Middle frontal gyrus (tissue), 1 donor: ENCODE data around the gene C17orf114.

ENCODE experiments used
- DNase-seq: peaks from one replicate; pipeline ENCODE4 v3.0.0-alpha.2; 2015; ENCODE audit warnings: low spot score; ENCODE audit errors: extremely low spot score

C17orf114 gene

DNA sequence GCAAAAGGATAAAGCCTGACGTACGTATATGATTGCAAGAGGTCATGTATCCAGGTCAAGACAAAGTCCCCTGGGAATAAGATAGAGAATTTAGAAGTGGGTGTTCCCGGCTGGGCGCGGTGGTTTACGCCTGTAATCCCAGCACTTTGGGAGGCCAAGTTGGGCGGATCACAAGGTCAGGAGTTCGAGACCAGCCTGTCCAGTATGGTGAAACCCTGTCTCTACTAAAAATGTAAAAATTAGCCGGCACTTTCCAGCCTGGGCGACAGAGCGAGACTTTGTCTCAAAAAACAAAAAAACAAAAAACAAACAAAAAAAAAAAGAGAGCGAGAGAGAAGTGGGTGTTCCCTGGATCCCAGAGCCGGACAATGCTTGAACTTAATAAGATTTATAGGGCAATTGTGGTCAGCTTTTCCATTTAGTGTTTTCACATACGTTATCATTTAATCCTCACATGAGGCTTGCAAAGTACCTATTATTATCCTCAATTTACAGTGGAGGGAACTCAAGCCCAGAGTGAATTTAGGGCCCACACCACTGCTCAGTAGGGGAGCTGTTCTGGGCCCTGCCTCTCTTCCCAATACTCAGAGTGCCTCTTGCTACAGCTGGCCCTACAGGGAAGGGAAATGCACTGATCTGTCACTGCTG is 13.8 kb downstream of the C17orf114 start:
- DNase-seq, result no peak

DNA sequence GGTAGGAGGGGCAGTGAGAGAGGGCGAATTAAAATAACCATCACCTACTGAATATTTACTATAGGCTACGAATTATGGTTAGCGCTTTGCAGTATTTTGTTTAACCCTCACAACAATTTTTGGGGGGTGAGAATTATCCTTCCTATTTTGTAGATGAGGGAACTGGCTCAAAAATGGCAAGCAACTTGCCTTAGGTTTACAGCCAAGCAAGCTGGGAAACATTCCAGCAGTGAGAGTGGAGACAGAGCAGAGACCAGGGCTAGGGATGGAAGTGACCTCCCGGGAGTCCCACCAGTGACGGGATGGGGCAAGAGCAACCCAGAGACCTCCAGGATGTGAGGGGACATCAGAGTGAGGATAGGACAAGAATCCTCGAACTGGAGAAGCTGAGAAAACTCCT is 15.6 kb downstream of the C17orf114 start:
- no peak for DNase-seq

DNA sequence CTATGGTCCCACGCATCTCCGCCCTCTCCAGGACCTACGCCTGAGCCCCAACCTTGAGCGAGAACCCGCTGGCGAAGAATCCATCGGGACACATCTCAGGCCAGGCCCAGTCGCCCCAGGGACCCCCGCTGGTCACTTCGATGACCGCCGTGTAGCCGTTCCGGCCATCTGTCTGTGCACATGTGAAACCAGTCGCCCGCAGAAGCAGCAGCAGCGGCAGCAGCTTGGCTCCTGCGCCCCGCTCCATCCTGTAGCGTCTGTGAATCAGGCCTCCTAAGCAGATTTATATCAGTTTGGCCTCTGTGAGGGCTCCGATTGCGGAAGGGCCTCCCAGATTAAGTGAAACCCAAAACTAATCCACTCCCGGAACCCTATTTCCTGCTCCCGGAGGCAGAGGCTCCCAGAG is 16.0 kb downstream of the C17orf114 start, which contains the start of gene VMO1:
TSS of gene VMO1 (minus strand) at position 259 of the 406 bp plus-strand sequence. CDS start at position 247, 12 bp downstream.
- no peak for DNase-seq

DNA sequence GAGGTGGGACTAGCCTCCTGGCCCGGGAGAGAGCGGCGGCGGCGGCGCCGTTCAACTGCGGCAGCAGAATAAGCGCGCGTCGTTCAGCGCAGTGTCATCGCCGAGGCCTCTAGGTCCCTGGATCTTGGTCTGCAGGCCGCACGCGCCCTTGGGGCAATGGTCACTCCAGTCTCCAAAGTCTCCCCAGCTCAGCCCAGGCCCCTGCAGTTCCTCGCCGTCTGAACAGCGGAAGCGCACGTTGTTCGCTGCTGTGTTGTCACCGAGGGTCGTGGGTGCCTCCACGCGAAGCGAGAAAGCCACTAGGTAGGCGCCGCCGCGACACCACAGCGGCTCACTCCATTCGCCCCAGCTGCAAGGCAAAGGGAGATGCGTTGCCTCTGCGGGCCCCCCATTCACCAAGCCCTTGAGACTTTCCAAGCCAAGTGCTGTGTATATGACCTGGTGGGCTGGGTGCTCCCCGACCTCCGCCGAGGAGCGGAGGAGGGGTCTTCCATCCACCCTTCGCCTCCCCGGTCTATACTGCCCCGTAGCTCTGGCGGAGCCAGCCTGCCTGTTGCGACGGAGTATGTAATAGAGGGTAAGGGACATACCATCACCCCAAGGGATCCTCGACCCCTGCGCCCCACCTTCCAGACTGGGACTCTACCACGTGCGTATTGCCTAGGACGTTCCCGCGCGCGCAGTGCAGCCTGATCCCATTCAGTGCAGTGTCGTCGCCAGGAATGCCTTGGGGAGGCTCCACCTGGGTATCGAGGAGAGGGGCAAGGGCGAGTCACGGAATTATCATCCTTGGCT is 16.6 kb downstream of the C17orf114 start:
- no peak for DNase-seq

DNA sequence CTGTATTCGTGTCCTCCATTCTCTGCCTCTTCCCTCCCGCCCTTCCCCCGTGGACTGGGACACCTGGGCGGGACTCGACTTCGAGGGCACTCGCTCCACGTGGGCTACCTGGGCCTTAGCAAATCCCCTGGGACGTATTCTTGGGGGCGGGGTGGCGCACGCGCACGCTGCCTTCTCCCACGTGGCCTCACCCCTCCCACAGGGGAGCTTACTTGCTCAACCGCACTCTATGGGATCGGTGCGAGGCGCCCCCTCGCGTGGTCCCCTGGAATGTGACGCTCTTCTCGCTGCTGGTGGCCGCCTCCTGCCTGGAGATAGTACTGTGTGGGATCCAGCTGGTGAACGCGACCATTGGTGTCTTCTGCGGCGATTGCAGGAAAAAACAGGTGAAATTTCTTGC is 19.5 kb downstream of the C17orf114 start:
- DNase-seq, result no peak

DNA sequence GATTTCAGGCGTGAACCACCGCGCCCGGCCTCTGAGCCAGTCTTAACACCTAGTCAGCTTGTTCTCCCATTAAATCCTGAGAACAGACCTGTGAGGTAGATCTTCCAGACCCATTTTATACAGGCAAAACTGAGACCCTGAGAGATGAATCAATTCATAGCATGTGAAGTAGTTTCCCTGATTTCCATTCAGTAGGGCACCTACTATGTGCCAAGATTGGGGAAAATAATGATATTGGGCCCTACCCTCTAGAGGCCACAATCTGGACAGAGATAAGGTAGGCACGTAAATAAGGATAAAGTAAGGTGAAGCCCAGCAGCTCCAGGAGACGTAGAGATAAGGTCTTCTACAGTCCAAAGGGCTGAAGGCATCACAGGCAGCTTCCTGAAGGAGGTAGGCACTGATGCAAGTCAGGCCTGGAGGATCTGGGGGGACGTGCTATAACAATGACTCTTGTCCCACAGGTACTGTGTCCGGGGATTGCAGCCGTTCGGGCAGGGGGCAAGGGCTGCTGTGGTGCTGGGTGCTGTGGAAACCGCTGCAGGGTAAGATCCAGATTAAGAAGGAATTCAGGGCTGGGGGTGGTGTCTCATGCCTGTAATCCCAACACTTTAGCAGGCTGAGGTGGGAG is 21.7 kb downstream of the C17orf114 start:
- DNase-seq, result no peak

DNA sequence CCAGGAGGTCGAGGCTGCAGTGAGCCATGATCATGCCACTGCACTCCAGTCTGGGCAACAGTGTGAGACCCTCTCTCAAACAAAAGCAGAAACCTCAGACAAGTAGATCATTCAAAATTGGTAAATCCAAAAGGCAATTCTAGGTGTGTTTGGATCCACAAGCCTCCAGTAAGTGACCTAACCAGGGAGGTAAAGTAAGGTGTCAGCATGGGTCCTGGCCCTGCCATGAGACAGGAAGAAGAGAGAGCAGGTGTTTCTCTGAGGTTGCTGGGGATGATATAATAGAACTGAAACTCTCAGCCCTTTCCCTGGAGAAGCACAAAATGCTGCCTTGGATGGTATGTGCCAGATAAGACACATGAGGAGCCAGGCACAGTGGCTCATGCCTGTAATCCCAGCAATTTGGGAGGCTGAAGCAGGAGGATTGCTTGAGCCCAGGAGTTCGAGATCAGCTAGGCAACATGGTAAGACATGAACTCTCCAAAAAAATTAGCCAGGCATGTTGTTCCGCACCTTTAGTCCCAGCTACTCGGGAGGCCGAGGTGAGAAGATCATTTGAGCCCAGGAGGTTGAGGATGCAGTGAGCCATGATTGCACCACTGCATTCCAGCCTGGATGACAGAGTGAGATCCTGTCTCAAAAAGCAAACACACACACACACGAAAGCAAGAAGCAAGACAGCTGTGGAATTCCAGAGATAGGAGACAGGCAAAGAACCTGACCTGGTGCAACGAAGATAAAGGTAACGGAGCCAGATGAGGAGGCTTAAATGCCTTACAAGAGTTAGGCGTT is 24.0 kb downstream of the C17orf114 start:
- DNase-seq, result no peak

DNA sequence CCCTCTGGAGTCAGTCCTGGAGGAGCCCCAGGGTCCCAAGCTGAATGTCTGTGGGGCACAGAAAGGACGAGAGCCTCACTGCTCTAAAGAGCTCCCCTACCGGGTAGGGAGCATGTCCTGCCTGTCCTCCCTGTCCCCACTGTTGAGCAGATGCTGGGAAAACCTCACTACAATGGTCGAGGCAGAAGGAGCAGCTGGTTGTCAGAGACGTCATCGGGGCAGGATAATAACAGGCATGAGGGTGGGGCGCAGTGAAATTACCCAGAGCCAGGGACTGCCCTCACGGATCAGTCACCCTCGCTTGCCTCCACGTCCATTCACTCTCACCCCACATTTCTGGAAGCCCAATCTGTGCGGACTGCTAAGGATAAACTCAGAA is 29.9 kb downstream of the C17orf114 start:
- DNase-seq, result no peak

DNA sequence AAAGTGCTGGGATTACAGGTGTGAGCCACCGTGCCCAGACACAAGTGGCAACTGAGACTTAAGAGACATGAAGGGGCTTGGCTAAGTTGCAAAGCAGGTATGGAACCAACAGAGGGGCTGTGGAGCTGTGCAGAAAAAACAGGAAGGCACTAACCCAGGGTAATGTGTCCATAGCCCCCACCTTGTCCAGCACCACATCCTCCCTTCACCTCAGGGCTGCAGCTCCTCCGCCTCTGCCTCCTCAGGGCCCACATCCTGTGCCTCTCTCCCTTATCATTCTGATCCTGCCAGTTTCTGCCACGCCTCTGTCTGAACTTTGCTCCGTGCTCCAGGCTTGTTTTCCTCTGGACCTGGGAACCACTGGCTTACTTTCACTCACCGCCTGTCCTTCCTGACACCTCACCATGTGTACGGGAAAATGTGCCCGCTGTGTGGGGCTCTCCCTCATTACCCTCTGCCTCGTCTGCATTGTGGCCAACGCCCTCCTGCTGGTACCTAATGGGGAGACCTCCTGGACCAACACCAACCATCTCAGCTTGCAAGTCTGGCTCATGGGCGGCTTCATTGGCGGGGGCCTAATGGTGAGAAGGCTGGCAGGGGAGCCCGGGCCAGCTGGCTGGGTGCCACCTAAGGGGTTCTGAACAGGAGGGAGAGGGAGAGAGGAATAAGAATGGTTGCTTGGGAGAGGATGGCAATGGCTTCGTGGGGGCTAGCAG is 30.5 kb downstream of the C17orf114 start, which contains the start of gene TM4SF5:
TSS of gene TM4SF5 (plus strand) at position 368 of the 716 bp plus-strand sequence. CDS start at position 405, 37 bp downstream.
- DNase-seq, result no peak

DNA sequence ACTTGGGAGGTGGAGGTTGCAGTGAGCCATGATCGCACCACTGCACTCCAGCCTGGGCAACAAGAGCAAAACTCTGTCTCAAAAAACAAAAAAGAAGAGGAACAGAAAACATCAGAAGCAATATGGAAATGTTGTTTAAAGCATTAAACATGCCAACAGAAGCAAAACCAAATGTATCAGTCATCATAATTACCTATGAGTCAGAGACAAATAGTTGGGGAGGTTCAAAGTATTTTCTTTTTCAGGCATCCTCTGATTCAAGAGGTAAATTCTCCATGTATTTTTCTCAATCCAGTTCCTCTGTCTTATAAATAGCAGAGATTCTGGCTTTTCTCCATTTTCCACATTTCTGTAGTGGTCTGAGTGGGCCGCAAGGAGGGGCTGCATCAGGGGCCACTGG is 32.5 kb downstream of the C17orf114 start:
- no peak for DNase-seq

DNA sequence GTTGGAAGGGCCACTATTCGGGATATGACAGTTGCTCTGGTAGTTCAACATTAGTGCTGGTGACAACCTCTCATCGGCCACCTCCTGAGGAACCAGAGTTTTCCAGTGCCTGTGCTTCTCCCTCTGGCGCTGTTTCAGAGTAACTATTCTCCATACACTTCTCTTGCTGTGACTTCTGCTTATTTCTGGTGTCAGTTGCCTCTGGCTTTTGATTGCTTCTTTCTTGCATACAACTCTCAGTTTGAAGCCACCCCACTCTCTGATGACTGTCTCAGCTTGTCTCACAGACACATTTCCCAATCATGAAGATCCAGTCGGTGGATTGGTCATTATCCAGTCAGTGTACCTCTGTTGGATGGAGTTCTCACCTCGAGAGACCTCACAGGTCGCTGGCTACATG is 33.8 kb downstream of the C17orf114 start:
- DNase-seq, result no peak

DNA sequence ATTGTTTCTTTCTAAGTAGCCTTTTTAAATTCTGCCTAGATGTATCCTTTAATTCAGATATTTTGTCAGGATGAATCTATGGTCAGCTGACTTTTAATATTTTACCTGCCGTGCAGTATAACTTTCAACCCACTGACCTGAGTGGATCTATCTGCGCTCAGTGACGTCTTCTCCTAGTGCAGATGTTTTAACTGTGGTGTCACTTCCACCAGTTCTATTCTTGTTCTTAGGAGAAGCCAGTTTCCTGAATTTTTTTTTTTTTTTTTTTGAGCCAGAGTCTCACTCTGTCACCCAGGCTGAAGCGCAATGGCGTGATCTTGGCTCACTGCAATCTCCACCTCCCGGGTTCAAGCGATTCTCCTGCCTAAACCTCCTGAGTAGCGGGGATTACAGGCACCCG is 35.4 kb downstream of the C17orf114 start:
- DNase-seq, result no peak

DNA sequence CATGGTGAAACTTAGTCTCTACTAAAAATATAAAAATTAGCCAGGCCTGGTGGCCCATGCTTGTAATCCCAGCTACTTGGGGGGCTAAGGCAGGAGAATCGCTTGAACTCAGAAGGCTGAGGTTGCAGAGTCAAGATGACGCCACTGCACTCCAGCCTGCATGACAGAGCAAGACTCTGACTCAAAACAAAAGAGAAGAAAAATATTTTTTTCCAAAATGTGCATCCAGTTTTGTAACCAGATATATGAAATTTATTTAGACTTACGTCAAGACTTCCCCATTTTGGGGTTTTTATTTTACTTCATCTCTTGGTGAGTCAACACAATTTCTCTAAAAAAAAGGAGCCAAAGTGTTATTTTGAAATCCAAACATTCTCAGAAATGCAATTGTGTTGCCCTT is 35.9 kb downstream of the C17orf114 start:
- no peak for DNase-seq

DNA sequence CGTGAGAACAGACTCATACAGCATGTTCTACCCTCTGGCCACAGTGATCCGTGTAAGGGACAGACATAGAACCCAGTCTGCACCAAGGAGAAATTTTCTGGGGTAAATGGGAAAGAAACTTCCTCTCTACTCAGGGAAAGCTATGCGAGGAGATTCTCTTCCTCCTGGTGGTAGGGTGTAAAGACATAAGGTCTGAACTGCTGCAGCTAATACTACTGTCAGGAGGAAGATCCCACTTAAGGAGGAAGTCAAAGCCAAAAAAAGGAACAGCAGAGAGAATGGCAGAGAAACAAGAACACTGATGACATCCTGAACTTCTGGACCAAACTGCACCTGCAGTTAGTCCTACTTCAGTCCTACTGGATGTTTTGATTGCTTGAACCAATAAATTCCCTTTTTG is 37.5 kb downstream of the C17orf114 start:
- DNase-seq, result no peak

DNA sequence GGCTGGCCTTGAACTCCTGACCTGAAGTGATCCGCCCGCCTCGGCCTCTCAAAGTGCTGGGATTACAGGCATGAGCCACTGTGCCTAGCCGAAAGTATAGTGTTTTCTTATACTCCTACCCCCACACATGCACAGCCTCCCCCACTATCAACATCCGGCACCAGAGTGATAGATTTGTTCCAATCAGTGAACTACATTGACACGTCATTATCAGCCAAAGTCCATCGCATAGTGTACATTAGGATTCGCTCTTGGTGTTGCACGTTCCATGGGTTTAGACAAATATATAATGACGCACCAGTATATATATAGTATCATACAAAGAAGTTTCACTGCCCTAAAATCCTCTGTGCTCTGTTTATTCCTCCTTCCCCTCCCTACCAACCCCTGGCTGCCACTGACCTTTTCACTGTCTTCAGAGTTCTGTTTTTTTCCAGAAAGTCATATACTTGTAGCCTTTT is 42.3 kb downstream of the C17orf114 start:
- no peak for DNase-seq

DNA sequence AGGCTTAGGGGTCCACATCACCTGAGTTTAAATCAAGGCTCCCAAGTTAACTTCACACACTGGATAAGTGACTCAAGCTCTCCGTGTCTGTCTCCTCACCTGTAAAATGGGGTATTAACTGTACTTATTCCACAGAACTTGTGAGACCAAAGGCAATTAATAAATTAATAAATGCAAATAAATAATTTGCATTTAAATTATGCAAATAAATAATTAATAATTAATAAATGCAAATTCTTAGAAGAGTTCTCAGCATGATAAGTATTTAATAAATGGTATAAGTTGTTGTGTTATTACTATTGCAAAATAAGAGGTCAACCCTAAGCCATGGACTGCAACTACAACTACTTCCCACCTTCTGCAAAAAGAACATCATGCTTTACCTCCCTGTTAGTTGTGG is 48.7 kb downstream of the C17orf114 start:
- DNase-seq, result no peak

DNA sequence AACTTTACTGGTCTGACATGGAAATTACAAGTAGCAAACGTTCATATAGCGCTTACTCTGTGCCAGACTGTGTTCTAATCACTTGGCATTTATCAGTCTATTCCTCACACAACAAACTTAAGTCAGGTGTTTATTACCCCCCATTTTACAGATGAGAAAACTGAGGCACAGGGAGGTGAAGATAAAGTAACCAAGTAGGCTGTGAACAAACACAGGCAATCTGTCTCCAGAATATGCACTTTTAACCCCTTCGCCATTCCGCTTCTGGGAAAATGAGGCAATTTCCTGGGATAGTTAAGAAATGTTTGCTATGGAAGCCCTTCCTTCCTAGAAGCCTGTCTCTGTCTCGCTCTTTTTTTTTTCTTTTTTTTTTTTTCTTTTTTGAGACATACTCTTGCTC is 50.2 kb downstream of the C17orf114 start:
- no peak for DNase-seq
